ENCODE data around the gene ADAMTS3.

The ADAMTS3 gene

DNA sequence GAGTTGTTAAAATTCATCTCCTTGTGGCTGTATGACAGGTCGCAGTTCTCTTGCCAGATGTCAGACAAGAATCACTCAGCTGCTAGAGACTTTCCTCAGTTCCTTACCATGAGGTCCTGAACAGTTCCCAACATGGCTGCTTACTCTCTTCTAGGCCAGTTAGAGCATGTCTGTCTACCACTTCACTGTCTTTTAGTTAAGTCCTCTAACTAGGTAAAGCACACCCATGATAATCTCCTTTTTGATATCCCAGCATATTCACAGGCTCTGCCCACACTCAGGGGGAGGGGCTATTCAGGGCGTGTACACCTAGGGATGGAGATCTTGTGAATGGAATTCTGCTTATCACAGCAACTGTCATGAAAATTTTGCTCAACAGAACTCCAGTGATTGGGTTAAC is 190.1 kb downstream of the ADAMTS3 start (continued):
- TF ChIP-seq, protein P1, sequence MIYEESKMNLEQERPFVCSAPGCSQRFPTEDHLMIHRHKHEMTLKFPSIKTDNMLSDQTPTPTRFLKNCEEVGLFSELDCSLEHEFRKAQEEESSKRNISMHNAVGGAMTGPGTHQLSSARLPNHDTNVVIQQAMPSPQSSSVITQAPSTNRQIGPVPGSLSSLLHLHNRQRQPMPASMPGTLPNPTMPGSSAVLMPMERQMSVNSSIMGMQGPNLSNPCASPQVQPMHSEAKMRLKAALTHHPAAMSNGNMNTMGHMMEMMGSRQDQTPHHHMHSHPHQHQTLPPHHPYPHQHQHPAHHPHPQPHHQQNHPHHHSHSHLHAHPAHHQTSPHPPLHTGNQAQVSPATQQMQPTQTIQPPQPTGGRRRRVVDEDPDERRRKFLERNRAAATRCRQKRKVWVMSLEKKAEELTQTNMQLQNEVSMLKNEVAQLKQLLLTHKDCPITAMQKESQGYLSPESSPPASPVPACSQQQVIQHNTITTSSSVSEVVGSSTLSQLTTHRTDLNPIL (CRISPR knock-in tag; IDR thresholded peaks at IDR 0.05; ENCODE audit: low read depth), result no peak
- no peak for TF ChIP-seq ISL1 (CRISPR knock-in tag; IDR thresholded peaks at IDR 0.05)
- TF ChIP-seq ZNF70 (CRISPR knock-in tag; IDR thresholded peaks at IDR 0.05), result no peak
- TF ChIP-seq ARNTL (CRISPR knock-in tag; IDR thresholded peaks at IDR 0.05; ENCODE audit: borderline replicate concordance, low read depth), result no peak

DNA sequence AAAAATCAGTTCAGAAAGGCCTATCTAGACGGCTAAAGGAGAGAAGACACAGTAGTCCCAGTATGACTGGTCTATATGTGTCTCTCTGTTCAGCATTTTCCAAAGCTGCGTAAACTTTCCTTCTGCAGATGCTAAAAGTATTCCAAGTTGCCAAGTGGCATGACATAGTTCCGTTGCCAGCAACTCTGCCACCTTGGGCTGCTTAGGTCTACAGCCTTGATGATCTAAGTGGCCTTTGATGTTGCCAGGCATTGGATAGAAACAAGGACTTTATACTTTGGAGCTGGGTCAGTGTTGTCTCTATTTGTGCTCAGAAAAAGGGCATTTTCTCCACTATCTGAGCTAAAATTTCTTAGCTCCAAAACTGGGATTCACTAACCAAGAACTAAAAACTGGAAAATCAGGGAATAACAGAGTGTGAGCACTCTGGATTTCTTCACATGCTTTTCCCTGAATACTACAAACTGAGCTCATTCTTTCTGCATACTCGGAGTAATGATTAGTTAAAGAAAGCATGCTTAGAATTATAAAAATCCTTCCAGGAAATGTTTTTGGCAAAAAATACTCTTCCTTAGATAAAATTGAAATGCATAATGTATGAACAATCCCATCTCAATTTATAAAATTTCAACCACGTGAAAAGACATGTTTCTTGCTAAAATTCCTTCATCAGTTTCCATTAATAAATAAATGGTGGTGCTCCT is 191.4 kb downstream of the ADAMTS3 start:
- ATAC-seq, result peak; percentile 60
- TF ChIP-seq ISL1 (CRISPR knock-in tag; IDR thresholded peaks at IDR 0.05), result 0 out of 2 replicates have a peak, but pooled peaks have one; percentile 32
- TF ChIP-seq ARNTL (CRISPR knock-in tag; IDR thresholded peaks at IDR 0.05; ENCODE audit: borderline replicate concordance, low read depth), result no peak

DNA sequence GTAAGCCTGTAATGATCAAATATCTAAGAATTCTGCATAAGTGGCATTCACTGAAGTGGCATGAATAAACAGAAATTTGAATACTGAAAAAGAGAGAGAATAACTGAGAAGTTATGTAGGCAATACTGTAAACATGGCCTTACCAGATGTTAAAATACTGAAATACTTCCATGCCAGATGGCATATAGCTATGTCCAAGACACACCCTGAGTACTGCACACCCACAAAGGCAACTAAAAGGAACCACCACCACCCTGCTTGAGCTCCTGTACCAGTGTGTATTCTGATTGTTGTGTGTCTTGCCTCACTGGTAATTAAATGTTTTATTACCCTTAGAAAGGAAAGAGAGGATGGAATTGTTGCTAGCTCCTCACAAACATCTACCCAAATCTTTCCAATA is 192.1 kb downstream of the ADAMTS3 start:
- TF ChIP-seq ZFP30 (CRISPR knock-in tag; IDR thresholded peaks at IDR 0.05) (no peak), PPARA (CRISPR knock-in tag; IDR thresholded peaks at IDR 0.05; ENCODE audit: borderline replicate concordance) (no peak), BACH2 (CRISPR knock-in tag; IDR thresholded peaks at IDR 0.05; ENCODE audit: borderline replicate concordance) (no peak), ZNF8 (CRISPR knock-in tag; IDR thresholded peaks at IDR 0.05) (no peak), ISL1 (CRISPR knock-in tag; IDR thresholded peaks at IDR 0.05) (no peak), CSDC2 (CRISPR knock-in tag; IDR thresholded peaks at IDR 0.05) (no peak)
- TF ChIP-seq, protein P2, sequence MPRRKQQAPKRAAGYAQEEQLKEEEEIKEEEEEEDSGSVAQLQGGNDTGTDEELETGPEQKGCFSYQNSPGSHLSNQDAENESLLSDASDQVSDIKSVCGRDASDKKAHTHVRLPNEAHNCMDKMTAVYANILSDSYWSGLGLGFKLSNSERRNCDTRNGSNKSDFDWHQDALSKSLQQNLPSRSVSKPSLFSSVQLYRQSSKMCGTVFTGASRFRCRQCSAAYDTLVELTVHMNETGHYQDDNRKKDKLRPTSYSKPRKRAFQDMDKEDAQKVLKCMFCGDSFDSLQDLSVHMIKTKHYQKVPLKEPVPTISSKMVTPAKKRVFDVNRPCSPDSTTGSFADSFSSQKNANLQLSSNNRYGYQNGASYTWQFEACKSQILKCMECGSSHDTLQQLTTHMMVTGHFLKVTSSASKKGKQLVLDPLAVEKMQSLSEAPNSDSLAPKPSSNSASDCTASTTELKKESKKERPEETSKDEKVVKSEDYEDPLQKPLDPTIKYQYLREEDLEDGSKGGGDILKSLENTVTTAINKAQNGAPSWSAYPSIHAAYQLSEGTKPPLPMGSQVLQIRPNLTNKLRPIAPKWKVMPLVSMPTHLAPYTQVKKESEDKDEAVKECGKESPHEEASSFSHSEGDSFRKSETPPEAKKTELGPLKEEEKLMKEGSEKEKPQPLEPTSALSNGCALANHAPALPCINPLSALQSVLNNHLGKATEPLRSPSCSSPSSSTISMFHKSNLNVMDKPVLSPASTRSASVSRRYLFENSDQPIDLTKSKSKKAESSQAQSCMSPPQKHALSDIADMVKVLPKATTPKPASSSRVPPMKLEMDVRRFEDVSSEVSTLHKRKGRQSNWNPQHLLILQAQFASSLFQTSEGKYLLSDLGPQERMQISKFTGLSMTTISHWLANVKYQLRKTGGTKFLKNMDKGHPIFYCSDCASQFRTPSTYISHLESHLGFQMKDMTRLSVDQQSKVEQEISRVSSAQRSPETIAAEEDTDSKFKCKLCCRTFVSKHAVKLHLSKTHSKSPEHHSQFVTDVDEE (CRISPR knock-in tag; IDR thresholded peaks at IDR 0.05), result no peak
- TF ChIP-seq, protein P3, sequence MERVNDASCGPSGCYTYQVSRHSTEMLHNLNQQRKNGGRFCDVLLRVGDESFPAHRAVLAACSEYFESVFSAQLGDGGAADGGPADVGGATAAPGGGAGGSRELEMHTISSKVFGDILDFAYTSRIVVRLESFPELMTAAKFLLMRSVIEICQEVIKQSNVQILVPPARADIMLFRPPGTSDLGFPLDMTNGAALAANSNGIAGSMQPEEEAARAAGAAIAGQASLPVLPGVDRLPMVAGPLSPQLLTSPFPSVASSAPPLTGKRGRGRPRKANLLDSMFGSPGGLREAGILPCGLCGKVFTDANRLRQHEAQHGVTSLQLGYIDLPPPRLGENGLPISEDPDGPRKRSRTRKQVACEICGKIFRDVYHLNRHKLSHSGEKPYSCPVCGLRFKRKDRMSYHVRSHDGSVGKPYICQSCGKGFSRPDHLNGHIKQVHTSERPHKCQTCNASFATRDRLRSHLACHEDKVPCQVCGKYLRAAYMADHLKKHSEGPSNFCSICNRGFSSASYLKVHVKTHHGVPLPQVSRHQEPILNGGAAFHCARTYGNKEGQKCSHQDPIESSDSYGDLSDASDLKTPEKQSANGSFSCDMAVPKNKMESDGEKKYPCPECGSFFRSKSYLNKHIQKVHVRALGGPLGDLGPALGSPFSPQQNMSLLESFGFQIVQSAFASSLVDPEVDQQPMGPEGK (CRISPR knock-in tag; IDR thresholded peaks at IDR 0.05; ENCODE audit: borderline replicate concordance), result no peak
- ATAC-seq, result no peak

DNA sequence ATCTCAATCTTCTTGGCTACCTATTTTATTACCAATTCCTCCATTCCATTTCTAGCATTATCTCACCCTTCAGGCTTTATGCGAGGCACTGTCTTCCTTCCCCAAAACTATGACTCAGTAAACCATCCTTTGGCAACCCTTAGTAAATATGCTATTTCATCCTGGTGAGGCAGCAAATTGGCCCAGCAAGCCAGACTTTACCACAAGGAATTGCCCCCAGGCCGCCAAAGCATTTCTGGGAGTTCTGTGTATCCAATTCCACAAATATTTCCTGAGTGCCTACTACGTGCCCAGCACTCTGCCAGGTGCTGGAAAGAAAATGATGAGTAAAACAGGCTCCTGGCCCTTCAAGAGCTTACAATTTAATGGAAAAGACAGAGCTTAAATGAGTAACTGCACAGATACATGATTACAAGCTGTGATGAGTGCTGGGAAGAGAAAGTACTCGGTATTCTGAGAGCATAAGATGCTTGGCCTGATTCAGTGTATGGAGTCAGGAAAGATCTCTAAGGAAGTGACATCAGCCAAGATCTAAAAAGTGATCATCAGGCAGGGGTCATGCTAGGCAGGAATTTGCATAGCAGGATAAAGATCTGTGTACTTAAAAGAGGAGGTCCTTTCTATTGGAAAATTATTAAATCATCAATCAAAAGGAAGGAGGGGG is 193.8 kb downstream of the ADAMTS3 start:
- peak; percentile 90 for ATAC-seq
- TF ChIP-seq PPARA (CRISPR knock-in tag; IDR thresholded peaks at IDR 0.05; ENCODE audit: borderline replicate concordance) (no peak), ISL1 (CRISPR knock-in tag; IDR thresholded peaks at IDR 0.05) (peak; percentile 19; the same call in 1 of the 2 replicates)

DNA sequence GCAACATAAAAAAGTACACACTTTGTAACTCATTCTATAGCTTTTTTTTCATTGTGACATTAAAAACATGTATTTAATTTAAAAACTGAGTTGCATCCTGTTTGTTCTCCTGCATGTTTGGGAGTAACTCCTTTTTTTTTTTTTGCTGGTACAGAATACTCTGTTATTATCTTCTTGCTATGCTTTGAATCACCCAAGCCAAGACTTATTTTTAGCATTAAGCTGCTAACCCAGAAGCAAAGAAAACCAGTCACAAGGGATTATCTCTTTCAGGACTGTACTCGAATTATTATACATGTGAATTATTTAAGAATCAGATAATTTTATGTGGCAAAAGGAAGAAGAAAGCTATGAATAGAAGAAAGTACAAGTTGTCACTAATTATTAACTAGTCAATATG is 194.9 kb downstream of the ADAMTS3 start:
- ATAC-seq, result no peak
- TF ChIP-seq, protein P4, sequence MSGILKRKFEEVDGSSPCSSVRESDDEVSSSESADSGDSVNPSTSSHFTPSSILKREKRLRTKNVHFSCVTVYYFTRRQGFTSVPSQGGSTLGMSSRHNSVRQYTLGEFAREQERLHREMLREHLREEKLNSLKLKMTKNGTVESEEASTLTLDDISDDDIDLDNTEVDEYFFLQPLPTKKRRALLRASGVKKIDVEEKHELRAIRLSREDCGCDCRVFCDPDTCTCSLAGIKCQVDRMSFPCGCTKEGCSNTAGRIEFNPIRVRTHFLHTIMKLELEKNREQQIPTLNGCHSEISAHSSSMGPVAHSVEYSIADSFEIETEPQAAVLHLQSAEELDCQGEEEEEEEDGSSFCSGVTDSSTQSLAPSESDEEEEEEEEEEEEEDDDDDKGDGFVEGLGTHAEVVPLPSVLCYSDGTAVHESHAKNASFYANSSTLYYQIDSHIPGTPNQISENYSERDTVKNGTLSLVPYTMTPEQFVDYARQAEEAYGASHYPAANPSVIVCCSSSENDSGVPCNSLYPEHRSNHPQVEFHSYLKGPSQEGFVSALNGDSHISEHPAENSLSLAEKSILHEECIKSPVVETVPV (CRISPR knock-in tag; IDR thresholded peaks at IDR 0.05), result no peak
- no peak for TF ChIP-seq ZFP3 (CRISPR knock-in tag; IDR thresholded peaks at IDR 0.05)

DNA sequence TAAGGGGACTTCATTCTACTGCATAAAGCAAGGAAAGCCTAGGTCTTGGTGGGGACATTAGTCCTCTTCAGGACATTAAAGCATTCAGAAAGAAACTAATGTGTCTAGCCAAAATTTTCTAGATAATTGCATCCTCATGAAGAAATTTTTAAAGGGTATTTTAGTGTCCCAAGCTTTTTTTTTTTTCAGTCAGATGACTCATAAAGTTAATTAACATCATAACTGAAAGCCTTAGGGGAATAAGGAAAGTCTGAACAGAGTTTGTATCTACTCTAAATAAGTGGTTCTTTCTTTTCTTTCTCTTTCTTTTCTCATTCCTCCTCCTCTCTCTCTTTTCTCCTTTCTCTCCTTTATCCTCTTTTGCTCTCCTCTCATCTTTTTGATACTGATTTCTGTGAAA is 202.4 kb downstream of the ADAMTS3 start:
- TF ChIP-seq, protein P1 (CRISPR knock-in tag; IDR thresholded peaks at IDR 0.05; ENCODE audit: low read depth), result no peak
- peak; percentile 57; the same call in 1 of the 2 replicates for TF ChIP-seq ISL1 (CRISPR knock-in tag; IDR thresholded peaks at IDR 0.05)
- peak; percentile 73 for ATAC-seq

All from SK-N-SH treated with all-trans-retinoic acid at 6 μM for 48 hours (cell line).